Left cardiac atrium (tissue), 4 donors: ENCODE data around the gene KRT36. TPM values are rescaled to one million over a fixed set of nuclear protein-coding genes. Genes with fewer than 3 reads are reported as not detected.

ENCODE experiments used
- ATAC-seq, 2 donors: fragments of 200-7000 bp; cut with Tn5 transposase; one replicate each; pipeline ENCODE4 v1.9.1; 2020; ENCODE audit warnings: mild to moderate bottlenecking in 2 of 2, moderate library complexity in 2 of 2
- DNase-seq: peaks from one replicate; pipeline ENCODE4 v3.0.0-alpha.2; 2020
- intact Hi-C, 2 donors: fragments of 100-400 bp; cut with DNase I; formaldehyde crosslinking; loops; one replicate each; pipeline versions ENCODE4 v1.14.1 to v1.15.1; 2022 to 2023
- total RNA-seq, 2 donors: library from RNA; stranded (reverse); fragmentation: NEBNext Ultra II Directional; extraction: Animal tissue kit (Norgen Biotek cat#: 25700); gene quantifications; one replicate each; pipeline ENCODE4 v1.2.1, GENCODE V29; 2021
- donor health status: DM: no; HTN: yes; CAD: no.
- donor health status: DM: no; HTN: yes; CAD: no; lungs with severe emphysema.
- donor health status: DM: yes; HTN: yes; CAD: no.
- donor health status: Dilated cardiomyopathy.

KRT36 gene
- total RNA-seq, 2 donors from 2014 or later, result not detected

- ATAC-seq (no peak), DNase-seq (no peak)
Observed at GRCh38 chr17:41505809-41506767, 16.4 kb upstream of the KRT36 start.

GRCh38 chr17:41505007-41505808, 15.5 kb upstream of the KRT36 start, which contains the start of gene KRT13:
Gene KRT13 (minus strand): TSS chr17:41505612. CDS start chr17:41505550, 62 bp downstream.
- ATAC-seq (no peak), DNase-seq (no peak)
- intact Hi-C loops, result no loop called here

More at GRCh38 chr17:41505809-41506767, 16.4 kb upstream of the KRT36 start:
- intact Hi-C loops, result no loop called here

DNA sequence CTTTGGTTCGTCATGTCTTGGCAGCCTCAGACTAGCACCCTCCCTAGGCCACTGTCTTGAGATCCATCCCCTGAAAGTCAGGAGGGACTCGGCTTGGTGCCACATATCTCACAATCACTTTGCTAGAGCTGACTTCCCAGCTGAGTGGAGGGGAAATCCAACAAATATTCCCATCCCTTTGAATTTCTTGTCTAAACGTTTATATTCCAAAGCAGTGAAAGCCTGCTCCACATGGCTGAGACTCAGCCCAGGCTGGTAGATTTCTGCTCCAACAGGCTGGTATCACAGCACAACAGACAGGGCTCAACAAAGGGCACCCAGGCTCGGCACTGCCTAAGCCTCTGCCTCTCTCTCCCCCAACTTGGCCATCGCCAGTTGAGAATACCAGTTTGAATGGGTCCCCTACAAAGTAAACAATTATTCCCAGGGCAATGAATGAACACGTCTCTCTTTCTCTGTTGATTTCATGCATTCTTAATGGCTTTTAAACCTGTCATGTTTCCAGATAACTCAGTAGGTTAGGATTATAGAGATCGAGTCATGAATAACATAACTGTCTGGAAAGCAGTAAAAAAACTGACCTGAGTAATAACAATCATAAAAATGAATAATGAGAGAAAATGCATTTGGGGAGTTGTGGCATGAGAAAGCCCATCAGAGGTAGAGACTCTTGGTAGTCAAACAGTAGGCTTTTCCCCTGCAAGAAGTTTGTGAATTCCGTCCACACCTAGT, 14.7 kb upstream of the KRT36 start:
- ATAC-seq (no peak), DNase-seq (no peak)
- intact Hi-C loops, result no loop called here

DNA sequence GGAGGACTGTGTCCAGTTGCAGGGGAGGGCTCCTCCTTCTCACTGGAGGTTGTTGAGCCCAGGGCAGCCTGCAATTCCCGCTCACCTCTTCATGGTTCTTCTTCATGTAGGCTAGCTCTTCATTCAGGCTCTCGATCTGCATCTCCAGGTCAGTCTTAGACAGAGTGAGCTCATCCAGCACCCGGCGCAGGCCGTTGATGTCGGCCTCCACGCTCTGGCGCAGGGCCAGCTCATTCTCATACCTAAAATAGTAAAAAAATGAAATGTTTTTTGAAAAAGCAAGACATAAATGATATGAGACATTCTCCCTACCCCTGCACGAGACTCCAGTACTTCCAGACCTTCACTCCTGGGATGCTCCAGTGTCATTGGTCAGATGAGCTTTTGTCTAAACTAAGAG, 13.5 kb upstream of the KRT36 start:
- ATAC-seq, result no peak
- no peak for DNase-seq
- intact Hi-C loops, result no loop called here

DNA sequence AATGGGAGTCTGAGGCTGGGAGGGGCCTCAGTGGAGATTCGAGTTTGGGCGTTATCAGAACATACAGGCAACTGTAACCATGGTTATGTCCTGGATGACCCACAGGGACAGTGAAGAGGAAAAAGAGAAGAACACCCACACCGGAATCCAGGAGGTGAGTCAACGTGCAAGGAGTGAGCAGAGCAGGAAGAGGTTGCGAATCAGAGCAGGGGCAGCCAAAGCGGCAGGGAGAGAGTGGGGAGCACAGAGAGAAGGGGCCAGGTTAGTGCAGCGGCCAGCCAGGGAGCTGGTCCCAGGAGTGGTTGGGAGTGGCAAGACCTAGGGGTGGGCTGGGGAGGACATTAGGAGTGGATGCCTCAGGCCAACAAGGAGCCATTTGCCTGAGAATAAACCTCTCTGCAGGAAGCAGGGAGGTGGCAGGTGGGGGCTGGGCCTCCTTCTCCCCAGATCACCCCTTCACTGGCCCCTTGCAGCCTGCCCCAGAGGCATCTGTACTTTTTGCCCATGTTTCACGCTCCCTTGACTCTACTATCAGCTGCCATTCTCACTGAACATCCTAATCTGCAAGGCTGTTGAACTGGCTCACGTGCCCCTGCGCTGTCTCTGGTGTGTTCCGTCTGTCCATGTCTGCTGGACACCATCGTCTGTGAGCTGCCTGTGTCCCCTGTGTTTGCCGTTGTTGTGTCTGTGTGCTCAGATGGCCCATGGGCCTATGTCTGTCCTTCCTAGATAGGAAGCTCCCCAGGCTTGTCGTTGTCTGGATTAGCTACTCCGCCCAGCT, 10.6 kb upstream of the KRT36 start:
- intact Hi-C loops, result no loop called here
- ATAC-seq (peak in 1 of 2 donors; percentile 51), DNase-seq (no peak)

- ATAC-seq, result no peak
- intact Hi-C loops, result no loop called here
- DNase-seq, result no peak
Observed at GRCh38 chr17:41499714-41500113, 10.0 kb upstream of the KRT36 start.

DNA sequence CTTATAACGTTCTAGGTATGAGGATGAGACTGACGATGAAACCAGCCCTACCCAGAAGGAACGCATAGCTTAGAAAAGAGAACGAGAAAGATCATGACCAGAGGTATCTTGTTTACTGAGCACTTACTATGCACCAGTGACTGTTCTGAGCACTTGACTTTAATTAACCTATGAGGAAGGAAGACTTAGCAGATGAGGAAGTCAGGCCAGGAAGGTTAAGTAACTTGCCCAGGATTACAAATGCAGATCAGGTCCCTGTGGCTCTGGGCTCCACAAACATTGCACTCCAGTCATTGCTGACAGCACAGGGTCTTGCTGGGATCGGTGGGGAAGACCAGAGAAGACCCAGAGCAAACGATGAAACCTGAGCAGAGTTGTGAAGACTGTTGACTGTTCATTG, 8.6 kb upstream of the KRT36 start:
- DNase-seq (no peak), ATAC-seq (peak in 1 of 2 donors; percentile 4)
- intact Hi-C loops, result no loop called here

DNA sequence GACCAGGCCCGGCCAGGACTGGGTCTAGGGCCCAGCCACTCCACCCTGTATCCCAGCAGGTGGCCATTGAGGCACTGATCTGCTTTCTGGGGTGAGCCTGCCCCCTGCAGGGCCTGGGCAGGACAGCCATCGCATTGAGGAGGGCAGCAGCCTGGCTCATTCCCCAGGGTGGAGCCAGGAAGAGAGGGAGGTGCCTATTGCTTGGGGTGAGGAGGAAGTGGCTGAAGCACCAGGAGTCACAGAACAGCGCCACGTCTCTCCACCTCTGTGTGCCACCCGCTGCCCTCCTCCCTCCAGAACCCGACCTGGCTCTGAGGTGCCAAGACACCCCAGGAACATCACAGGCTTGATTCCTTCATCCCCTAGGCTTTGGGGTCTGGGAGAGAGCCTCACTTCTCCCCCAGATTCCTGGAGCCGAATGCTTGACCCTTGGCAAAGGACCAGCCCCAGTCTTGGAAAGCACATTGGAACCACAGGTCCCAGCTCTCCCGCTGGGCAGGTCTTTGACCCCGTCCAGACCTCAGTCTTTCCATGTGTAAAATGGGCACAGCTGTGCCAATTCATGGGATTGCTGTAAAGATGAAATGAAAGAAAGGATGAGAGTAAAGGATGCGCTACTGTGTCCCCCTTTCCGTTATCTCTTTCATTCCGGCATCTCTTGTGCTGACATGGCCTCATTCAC, 7.2 kb upstream of the KRT36 start:
- ATAC-seq (peak; percentile 84 to 90), DNase-seq (peak; percentile 76)
- intact Hi-C loops, result no loop called here

GRCh38 chr17:41494524-41494923, 4.8 kb upstream of the KRT36 start:
- ATAC-seq (peak in 1 of 2 donors; percentile 40), DNase-seq (no peak)
- intact Hi-C loops, result no loop called here

DNA sequence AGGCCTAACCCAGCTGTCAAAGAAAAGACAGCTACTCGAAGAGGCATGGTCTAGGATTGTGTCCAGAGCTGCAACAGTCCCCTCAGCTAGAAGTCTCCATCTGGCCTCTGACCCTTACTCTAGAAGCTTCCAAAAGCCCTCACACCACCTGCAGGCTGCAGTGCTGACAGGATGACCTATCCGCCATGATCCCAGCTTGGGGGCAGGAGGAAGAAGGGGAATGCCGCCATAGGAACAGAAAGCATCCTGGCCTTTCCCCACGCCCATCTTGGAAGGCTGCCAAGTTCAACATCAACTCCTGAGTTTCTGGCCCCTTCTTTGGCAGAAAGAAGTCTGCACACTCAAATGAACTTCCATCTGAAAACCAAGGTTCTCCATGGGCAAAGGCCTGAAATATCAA, 3.1 kb upstream of the KRT36 start:
- ATAC-seq (no peak), DNase-seq (peak; percentile 41)
- intact Hi-C loops, result no loop called here

- intact Hi-C loops, result no loop called here
- DNase-seq (no peak), ATAC-seq (peak in 1 of 2 donors; percentile 41)
Observed at GRCh38 chr17:41492351-41492750, 2.6 kb upstream of the KRT36 start.

DNA sequence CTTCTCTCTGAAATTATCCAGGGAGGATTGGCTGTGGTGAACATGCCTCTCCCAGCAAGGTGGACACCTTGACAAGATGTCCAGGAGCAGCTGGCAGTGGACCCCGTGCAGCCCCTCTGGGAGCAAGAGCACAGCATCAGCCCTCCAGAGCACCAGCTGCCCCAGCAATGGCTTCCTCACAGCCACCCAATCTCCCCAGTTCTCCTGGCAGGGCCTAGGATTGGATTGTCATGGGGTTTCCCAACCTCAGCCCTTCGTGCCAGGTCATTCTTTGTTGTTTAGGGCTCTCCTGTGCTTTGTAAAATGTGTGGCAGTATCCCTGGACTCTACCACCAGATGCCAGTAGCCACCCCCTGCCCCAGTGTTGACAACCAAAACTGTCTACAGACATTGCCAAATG, 1.8 kb upstream of the KRT36 start:
- ATAC-seq (no peak), DNase-seq (no peak)
- intact Hi-C loops, result no loop called here

DNA sequence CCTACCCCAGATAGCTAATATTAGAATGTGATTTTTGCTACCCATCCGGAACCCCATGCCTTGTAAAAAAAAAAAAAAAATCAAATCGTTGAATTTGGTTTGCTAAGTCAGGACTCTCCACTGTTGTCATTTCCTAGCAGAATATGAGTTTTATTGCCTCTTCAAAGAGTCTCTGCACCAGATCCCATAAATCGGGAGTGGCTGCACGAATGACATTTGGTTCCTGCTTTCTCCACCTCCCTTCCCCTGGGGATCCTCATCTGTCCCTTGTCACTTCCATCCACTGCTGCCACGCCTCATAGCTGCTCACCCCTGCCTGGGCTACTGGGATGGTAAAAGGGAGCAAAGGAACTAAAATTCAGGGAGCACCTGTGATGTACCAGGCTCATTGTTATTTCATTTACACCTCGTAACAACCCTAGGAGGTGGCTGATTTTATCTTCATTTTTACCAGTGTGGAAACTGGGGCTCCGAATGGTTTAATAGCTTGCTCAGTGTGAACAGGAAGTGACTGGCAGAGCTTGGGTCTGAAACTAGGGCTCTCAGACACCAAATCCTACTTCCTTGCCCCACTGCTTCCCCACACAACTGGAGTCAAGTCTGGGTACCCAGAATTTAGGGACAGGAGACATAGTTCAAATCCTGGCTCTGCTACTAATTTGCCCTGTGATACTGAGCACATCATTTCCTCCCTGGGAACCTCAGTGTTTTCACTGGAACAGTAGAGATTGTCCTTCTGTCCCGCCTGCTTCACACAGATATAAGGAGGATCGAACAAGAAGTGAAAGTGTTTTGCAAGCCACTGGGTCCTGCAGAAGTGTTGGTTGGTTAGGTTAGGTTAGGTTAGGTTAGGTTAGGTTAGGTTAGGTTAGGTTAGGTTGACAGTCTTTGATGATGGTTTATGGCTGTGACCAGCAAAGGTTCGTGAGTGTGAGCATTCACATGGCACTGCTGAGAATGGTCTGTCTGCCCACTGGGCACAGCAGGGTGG, 585 bp upstream of the KRT36 start:
- DNase-seq (no peak), ATAC-seq (no peak)
- intact Hi-C loops, result no loop called here

DNA sequence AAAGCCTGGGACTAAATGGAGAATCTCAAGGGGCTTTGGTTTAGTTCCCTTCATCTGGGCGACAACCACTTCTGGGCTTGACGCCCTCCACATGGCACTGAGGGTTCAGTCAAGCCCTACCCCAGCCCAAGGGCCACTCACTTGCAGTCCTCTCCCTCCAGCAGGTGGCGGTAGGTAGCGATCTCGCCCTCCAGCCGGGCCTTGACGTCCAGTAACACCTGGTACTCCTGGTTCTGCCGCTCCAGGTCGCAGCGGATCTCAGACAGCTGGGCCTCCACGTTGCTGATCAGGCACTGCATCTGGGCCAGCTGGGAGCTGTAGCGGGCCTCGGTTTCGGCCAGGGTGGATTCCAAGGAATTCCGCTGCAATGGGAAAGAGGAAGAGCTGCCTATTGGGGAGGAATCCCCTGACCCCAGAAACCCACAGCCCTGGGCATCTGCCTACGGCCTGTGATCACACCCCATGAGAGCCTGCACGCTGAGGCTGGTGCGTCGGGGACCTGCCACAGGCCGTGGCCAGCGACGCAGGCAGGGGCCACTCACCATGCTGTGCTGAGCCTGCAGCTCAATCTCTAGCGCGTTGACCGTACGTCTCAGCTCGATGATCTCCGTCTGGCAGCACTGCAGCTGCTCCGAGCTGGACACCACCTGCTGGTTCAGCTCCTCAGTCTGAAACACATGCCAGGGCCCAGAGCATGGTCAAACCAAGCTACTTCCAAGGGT, 2.7 kb downstream of the KRT36 start:
- ATAC-seq, result no peak
- intact Hi-C loops, result no loop called here
- DNase-seq, result no peak

DNA sequence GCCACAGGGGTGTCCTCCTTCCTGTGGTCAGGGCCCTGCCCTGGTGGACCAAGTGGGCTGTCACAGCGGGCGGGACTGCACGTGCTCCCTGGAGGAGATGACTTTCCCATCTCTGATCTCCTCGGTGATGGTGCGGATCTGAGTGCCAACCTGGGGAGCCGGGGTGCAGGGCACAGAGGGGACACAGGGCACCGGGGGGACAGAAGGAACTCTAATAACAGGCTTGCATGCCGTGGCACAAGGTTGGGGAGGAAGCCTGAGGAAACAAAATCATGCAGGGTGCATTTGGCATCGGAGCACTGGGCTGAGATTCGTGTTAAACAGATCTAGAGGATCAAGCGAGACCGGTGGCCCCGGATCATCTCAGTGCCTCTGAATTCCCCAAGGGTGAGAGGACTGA, 3.4 kb downstream of the KRT36 start:
- ATAC-seq (no peak), DNase-seq (no peak)
- intact Hi-C loops, result no loop called here
